Smooth muscle cell (in vitro differentiated cells): ENCODE results near the gene DCDC2C. TPM values are rescaled to one million over a fixed set of nuclear protein-coding genes. Genes with fewer than 3 reads are reported as not detected.

Experiments
- DNase-seq: peaks from one replicate; lab custom pipeline; 2025; ENCODE audit not compliant: unreplicated experiment; lab: John Stamatoyannopoulos, UW
- H2AFZ ChIP-seq: fragments of 200-600 bp; sonication (generic); 2 replicates; pipeline ENCODE4 v1.6.0; 2016; ENCODE audit warnings: antibody characterized with exemption, low read depth, mild to moderate bottlenecking
- H3F3A ChIP-seq: fragments of 200-600 bp; sonication (generic); 2 replicates; pipeline ENCODE4 v1.6.0; 2017; ENCODE audit warnings: antibody characterized with exemption, low read depth
- H3K27ac ChIP-seq: fragments of 200-600 bp; sonication (generic); 2 replicates; pipeline ENCODE4 v1.5.1; 2016; ENCODE audit warnings: low read depth, mild to moderate bottlenecking
- H3K27me3 ChIP-seq: fragments of 200-600 bp; sonication (generic); 2 replicates; pipeline ENCODE4 v1.6.1; 2016; ENCODE audit warnings: low read depth, mild to moderate bottlenecking
- H3K36me3 ChIP-seq: fragments of 200-600 bp; sonication (generic); 2 replicates; pipeline ENCODE4 v1.5.1; 2016; ENCODE audit warnings: low read depth
- H3K4me1 ChIP-seq: fragments of 200-600 bp; sonication (generic); 2 replicates; pipeline ENCODE4 v1.5.1; 2016; ENCODE audit warnings: low read depth
- H3K4me2 ChIP-seq: fragments of 200-600 bp; sonication (generic); 2 replicates; pipeline ENCODE4 v1.6.0; 2016; ENCODE audit warnings: mild to moderate bottlenecking
- H3K4me3 ChIP-seq: fragments of 200-600 bp; sonication (generic); 2 replicates; pipeline ENCODE4 v1.5.1; 2016; ENCODE audit warnings: mild to moderate bottlenecking
- H3K79me2 ChIP-seq: fragments of 200-600 bp; sonication (generic); 2 replicates; pipeline ENCODE4 v1.6.0; 2016; ENCODE audit warnings: low read depth, mild to moderate bottlenecking
- H3K9ac ChIP-seq: fragments of 200-600 bp; sonication (generic); 2 replicates; pipeline ENCODE4 v1.6.0; 2016; ENCODE audit warnings: low read depth
- H3K9me3 ChIP-seq: fragments of 200-600 bp; sonication (generic); replicated peaks from 2 replicates; pipeline ENCODE4 v1.5.1; 2016; ENCODE audit warnings: low read depth
- H4K20me1 ChIP-seq: fragments of 200-600 bp; sonication (generic); 2 replicates; pipeline ENCODE4 v1.6.0; 2016; ENCODE audit warnings: low read depth
- WGBS: methylation state at CpG from one replicate; pipeline ENCODE4 v1.1.7; 2016; ENCODE audit warnings: low lambda C conversion rate; 5-methylcytosine and 5-hydroxymethylcytosine counted together
- polyA plus RNA-seq: library from polyadenylated mRNA; unstranded; fragments of >200 nt; fragmentation: Nextera tagmentation; extraction: Ambion mirVana; gene quantifications from 2 replicates; pipeline ENCODE4 v1.2.1, GENCODE V29; 2016
- total RNA-seq: library from RNA; depleted of rRNA; stranded (reverse); fragments of >200 nt; gene quantifications from 2 replicates; pipeline ENCODE4 v1.2.3, GENCODE V29; 2014
- TF ChIP-seq, protein P1 (sequence below): fragments of 200-600 bp; sonication (generic); IDR thresholded peaks from 2 replicates; pipeline ENCODE4 v1.5.1; 2017; ENCODE audit warnings: borderline replicate concordance, mild to moderate bottlenecking, antibody characterized with exemption; ENCODE audit not compliant: insufficient read depth, poor library complexity, severe bottlenecking

Gene DCDC2C
- total and polyA plus RNA-seq, 2 experiments from 2014 or later = not detected

DNA sequence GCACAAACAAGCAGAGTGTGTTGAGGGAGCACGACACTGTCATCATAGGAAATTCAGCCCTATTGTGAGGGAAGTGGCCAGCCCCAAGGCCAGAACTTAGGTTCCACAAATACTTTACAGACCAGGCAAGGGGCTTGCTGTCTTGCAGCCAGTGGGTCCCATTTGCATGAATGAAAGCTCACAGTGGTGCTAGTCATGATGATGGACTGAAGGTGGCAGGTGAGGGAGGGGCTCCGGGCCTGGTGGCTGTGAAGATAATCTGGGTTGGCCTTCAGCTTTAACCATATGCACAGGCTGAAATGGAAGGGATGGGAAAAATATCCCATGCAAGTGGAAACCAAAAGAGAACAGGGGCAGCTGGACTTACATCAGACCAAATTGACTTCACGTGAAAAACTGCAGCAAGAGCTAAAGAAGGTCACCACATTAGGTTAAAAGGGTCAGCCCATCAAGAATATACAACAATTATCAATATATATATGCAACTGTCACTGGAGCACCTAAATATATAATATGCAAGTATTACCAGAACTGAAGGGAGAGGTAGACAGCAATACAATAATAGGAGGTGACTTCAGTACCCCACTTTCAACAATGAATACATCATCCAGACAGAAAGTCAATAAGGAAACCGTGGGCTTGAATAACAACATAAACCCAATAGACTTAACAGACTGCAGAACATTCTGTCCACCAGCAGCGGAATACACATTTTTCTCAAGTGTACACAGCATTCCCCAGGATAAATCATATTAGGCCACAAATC is 39.6 kb downstream of the DCDC2C start:
- no peaks in the 10 kb centered on the region for H3K4me1 ChIP-seq
- 82% methylated on average over 5 of the region's 5 CpGs for WGBS

DNA sequence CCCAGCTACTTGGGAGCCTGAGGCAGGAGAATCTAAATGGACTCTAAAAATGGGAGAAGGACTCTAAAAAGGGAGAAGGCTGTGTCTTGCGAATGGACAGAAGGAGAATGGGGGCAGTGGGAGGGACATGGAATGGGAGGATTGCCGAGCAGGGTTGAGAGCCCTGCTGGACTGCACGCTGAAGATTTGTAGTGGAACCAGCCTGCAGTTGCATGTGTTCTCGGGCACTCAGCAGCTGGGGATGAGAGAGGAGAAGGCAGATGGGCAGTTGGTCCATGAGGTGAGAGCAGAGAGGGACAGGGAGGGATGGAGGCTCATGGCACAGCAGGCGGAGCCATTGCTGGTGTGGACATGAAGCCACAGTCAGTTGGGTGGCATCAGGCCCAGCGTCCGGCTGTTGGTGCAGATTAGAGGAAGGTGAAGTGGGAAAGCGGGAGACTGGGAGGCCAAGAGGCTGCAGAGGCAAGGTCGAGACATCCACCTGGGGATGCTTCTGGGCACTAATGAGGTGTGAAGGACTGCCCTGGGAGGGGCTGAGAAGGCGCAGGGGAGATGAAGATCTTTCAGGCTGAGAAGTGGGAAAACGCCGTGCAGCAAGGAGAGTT is 40.7 kb downstream of the DCDC2C start:
- TF ChIP-seq, protein P1, sequence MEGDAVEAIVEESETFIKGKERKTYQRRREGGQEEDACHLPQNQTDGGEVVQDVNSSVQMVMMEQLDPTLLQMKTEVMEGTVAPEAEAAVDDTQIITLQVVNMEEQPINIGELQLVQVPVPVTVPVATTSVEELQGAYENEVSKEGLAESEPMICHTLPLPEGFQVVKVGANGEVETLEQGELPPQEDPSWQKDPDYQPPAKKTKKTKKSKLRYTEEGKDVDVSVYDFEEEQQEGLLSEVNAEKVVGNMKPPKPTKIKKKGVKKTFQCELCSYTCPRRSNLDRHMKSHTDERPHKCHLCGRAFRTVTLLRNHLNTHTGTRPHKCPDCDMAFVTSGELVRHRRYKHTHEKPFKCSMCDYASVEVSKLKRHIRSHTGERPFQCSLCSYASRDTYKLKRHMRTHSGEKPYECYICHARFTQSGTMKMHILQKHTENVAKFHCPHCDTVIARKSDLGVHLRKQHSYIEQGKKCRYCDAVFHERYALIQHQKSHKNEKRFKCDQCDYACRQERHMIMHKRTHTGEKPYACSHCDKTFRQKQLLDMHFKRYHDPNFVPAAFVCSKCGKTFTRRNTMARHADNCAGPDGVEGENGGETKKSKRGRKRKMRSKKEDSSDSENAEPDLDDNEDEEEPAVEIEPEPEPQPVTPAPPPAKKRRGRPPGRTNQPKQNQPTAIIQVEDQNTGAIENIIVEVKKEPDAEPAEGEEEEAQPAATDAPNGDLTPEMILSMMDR = no peak
- 90% methylated on average over 12 of the region's 12 CpGs for WGBS
- H2AFZ ChIP-seq = no peak overlapping the region

More for the DNA sequence above, 39.6 kb downstream of the DCDC2C start:
- H2AFZ ChIP-seq = no peak overlapping the region
- H4K20me1 ChIP-seq = no peaks in the 10 kb centered on the region
- no peaks in the 10 kb centered on the region for H3K27me3 ChIP-seq
- no peak overlapping the region for H3K4me3 ChIP-seq
- DNase-seq = no peak
- H3K27ac ChIP-seq = no peak overlapping the region
- H3K9me3 ChIP-seq = no peaks in the 10 kb centered on the region
- H3F3A ChIP-seq = no peaks in the 10 kb centered on the region
- no peak overlapping the region for H3K9ac ChIP-seq
- H3K79me2 ChIP-seq = no peaks in the 10 kb centered on the region
- TF ChIP-seq, protein P1 = no peak
- H3K4me2 ChIP-seq = no peak overlapping the region
- H3K36me3 ChIP-seq = no peaks in the 10 kb centered on the region

DNA sequence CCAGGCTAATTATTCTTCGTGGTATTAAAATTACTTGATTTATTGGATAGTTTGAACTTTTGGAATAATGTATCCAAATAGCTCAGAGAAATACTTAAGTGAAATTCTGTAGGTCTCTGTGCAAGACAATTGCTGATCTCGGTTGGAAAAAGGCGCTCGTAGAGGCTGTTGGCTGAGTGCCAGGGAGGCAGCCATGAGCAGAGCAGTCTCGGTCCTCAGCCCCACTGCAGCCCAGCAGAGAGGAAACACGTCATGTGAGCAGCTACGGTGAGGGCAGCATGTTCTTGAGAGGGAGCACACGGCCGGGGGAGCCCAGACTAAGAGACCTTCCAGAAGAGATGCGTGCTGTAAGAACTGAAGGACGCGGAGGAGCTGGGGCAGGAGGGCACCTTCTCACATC is 42.5 kb downstream of the DCDC2C start:
- H3K36me3 ChIP-seq = no peaks in the 10 kb centered on the region
- DNase-seq = no peak
- WGBS = 88% methylated on average over 12 of the region's 12 CpGs

More for the DNA sequence above, 40.7 kb downstream of the DCDC2C start:
- no peaks in the 10 kb centered on the region for H3K9me3 ChIP-seq
- H3F3A ChIP-seq = no peaks in the 10 kb centered on the region
- H4K20me1 ChIP-seq = no peaks in the 10 kb centered on the region
- no peak for DNase-seq
- no peak overlapping the region for H3K27ac ChIP-seq
- H3K4me2 ChIP-seq = no peak overlapping the region
- H3K9ac ChIP-seq = no peak overlapping the region
- no peaks in the 10 kb centered on the region for H3K4me1 ChIP-seq
- no peak overlapping the region for H3K4me3 ChIP-seq
- no peaks in the 10 kb centered on the region for H3K27me3 ChIP-seq
- H3K36me3 ChIP-seq = no peaks in the 10 kb centered on the region
- H3K79me2 ChIP-seq = no peaks in the 10 kb centered on the region

More for the DNA sequence above, 42.5 kb downstream of the DCDC2C start:
- no peak overlapping the region for H3K4me2 ChIP-seq
- H3K79me2 ChIP-seq = no peaks in the 10 kb centered on the region
- H3K27ac ChIP-seq = no peak overlapping the region
- no peaks in the 10 kb centered on the region for H3K9me3 ChIP-seq
- H3K27me3 ChIP-seq = no peaks in the 10 kb centered on the region
- H3K4me1 ChIP-seq = no peaks in the 10 kb centered on the region
- no peak overlapping the region for H3K4me3 ChIP-seq
- no peaks in the 10 kb centered on the region for H3F3A ChIP-seq
- no peak overlapping the region for H3K9ac ChIP-seq
- H2AFZ ChIP-seq = no peak overlapping the region
- TF ChIP-seq, protein P1 = no peak
- no peaks in the 10 kb centered on the region for H4K20me1 ChIP-seq
